ENCODE measurements around the gene MORC1.

The MORC1 gene

GRCh38 chr3:109117939-109118338 is at the start of gene MORC1:
Gene MORC1, minus strand, starts transcription at chr3:109118134. Its CDS starts 75 bp downstream, at chr3:109118059.
- H3K4me3 ChIP-seq (ENCODE audit: low read depth, low read length) = no peak within 1 kb of the TSS
- no peak for TF ChIP-seq CTCF (IDR thresholded peaks at IDR 0.05; ENCODE audit: low read depth, low read length)

- no peak overlapping the region for H3K4me3 ChIP-seq (ENCODE audit: low read depth, low read length)
- no peak for TF ChIP-seq CTCF (IDR thresholded peaks at IDR 0.05; ENCODE audit: low read depth, low read length)
Observed at GRCh38 chr3:109165905-109166304, 48.0 kb upstream of the MORC1 start.

GRCh38 chr3:109161487-109162123 is 43.7 kb upstream of the MORC1 start:
- H3K4me3 ChIP-seq (ENCODE audit: low read depth, low read length) = no peak overlapping the region
- no peak for TF ChIP-seq CTCF (IDR thresholded peaks at IDR 0.05; ENCODE audit: low read depth, low read length)

GRCh38 chr3:109155828-109156227 is 37.9 kb upstream of the MORC1 start:
- no peak for TF ChIP-seq CTCF (IDR thresholded peaks at IDR 0.05; ENCODE audit: low read depth, low read length)
- no peak overlapping the region for H3K4me3 ChIP-seq (ENCODE audit: low read depth, low read length)

- no peak overlapping the region for H3K4me3 ChIP-seq (ENCODE audit: low read depth, low read length)
- no peak for TF ChIP-seq CTCF (IDR thresholded peaks at IDR 0.05; ENCODE audit: low read depth, low read length)
Observed at GRCh38 chr3:109154979-109155378, 37.0 kb upstream of the MORC1 start.

GRCh38 chr3:109152320-109152719 is 34.4 kb upstream of the MORC1 start:
- TF ChIP-seq CTCF (IDR thresholded peaks at IDR 0.05; ENCODE audit: low read depth, low read length) = no peak
- no peak overlapping the region for H3K4me3 ChIP-seq (ENCODE audit: low read depth, low read length)

- no peak for TF ChIP-seq CTCF (IDR thresholded peaks at IDR 0.05; ENCODE audit: low read depth, low read length)
Observed at GRCh38 chr3:109149078-109149477, 31.1 kb upstream of the MORC1 start.

More at GRCh38 chr3:109149078-109149477, 31.1 kb upstream of the MORC1 start:
- no peak overlapping the region for H3K4me3 ChIP-seq (ENCODE audit: low read depth, low read length)

Measured in WI38 (cell line).